HG02884 (cell line): ENCODE data around the gene ABHD11.

Source experiments
- ATAC-seq: cut with Tn5 transposase; IDR thresholded peaks from one replicate; pipeline ENCODE4 v1.9.1; 2021; ENCODE audit warnings: mild to moderate bottlenecking, moderate library complexity; ENCODE audit not compliant: unreplicated experiment

ABHD11 gene

DNA sequence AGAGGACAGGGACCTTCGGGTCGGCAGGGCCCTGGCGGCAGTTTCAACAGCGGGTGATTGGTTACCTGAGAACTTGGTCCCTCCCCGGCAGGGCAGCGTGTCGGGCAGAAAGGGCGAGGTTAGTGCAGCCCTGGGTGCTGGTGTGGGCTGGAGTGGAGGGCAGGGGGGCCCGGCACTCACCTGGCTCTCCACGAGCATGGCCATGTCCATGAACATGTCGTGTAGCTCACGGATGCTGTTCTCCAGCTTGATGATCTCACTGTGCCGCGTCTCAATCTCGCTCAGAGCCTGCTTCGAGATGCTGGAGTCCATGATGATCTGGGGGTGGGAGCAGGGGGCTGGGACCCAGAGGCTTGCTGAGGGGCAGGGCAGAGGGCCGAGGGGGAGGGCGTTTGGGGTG is 35.9 kb downstream of the ABHD11 start:
- ATAC-seq: no peak

- ATAC-seq: no peak
These were observed 36.4 kb downstream of the ABHD11 start for GRCh38 chr7:73702226-73702625.

DNA sequence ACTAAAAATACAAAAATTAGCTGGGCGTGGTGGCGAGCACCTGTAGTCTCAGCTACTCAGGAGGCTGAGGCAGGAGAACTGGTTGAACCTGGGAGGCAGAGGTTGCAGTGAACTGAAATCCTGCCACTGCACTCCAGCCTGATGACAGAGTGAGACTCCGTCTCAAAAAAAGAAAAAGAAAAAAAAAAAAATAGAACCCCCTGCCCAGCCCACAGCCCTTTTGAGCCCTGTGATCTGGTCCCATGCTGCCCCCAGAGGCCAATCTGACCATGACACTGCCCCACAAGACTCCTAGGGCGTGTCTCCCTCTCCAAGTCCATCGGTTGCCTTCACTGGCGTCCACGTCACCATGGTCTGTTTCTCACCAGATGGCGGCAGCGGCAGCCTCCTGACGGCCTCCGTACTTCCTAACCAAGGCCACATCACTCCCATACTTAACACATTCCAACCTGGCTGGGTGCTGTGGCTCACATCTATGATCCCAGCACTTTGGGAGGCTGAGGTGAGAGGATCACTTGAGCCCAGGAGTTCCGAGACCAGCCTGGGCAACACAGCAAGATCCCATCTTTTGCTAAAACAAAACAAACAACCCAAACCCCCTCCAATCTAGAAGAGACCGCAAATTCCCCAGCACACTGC is 37.1 kb downstream of the ABHD11 start:
- no peak for ATAC-seq

DNA sequence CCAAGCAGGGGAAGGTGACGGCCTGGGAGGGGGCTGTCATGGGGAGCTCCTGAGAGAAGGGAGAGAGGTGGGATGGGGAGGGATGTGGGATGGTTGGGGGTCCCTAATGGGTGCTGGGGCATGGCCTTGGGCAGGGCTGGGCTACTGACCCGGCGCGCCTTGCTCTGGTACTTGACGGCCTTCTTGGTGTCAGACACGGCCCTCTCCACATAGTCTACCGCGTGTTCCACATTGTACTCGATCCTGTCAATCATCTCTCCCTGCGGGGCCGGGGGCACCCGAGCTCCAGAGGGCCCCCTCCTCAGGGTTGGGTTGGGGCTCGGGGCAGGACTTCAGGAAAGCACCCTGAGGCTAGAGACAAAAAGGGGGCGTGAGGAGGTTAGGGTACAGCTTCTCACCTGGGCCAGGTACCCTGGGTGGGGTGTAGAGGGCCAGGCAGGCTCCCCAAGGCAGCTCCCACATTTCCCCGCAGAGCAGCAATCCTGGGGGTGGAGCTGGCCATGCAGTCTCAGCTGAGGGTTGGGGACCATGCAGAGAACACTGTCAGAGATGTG is 37.9 kb downstream of the ABHD11 start:
- no peak for ATAC-seq

GRCh38 chr7:73700069-73700423 is 38.6 kb downstream of the ABHD11 start:
- no peak for ATAC-seq

DNA sequence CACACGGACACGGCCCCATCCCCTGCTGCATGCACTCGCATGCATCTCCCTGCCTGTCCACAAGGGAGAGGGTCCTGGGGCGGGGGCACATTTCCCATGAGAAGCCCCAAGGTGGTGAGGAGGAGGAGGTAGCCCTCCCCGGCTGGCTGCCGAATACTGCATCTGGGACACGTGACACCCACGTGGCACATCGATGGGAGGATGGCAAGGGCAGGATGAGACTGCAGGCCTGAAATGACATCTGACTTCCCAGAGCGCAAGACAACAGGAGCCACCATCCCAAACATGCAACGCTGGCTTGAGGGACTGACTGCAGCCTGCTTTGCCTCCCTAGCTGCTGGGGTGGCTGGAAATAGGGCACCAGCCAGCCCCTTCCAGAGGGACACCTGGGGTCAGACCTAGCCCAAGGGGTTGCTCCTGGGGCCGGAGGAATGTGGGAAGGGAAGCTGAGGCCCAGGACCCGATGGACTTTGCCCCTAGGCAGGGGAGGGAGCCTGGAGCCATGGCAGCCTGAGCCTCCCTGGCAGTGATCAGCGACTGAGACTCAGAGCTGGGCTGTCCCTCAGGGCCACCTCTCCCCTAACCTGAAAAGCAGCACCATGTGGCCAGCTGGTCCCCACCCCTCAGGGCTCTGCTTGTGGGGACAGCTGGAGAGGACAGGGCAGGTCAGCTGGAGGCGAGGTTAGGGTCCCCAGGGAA is 39.1 kb downstream of the ABHD11 start:
- ATAC-seq: no peak

GRCh38 chr7:73698410-73698809 is 40.2 kb downstream of the ABHD11 start:
- ATAC-seq: no peak

DNA sequence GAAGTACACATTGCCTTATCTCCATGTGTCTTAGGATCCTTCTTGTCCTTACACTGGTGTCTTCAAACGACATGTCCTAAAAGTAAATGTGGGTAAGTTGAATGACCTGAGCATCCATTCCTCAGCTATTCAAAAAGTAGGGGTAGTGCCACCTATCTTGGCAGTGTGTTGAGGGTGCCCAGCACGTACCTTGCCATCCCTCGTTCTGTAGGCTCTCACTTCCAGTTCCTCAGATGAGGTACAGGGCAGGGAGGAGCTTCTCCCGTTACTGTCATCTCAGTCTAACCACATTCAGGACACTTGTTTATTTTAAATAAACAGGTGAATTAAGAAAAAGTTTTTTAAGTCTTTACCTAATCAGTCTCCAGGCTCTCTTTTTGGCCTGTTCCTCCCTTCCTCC is 42.2 kb downstream of the ABHD11 start:
- no peak for ATAC-seq

GRCh38 chr7:73690646-73691045 is 48.0 kb downstream of the ABHD11 start:
- ATAC-seq: no peak

DNA sequence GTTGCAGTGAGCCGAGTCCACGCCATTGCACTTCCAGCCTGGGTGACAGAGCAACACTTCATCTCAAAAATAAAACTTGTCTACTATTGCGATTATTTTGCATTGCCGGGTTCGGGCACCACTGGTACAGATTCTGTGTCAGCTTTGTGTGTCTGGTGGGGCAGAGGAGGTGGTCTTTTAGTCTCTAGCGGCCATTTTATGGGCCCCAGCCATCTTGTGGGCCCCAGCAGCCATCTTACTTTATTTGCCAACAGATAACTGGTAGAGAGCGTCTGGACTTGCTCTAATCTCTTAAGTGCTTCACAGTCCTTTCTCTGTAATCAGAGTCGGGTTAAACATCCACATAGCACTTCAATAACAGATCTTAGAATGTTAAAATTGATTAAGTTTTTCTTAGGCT is 50.3 kb downstream of the ABHD11 start:
- ATAC-seq: no peak
